Ovary (tissue), 3 donors: ENCODE results near the gene PLCB4.

Experiments
- CTCF ChIP-seq, 3 donors: fragments of 450-650 bp in 2 of 3; fragments of 200-600 bp in 1 of 3; IDR thresholded peaks; one replicate each; pipeline versions ENCODE4 v1.5.1 to v1.8.0; 2016 to 2022; ENCODE audit warnings: antibody characterized with exemption in 3 of 3, mild to moderate bottlenecking in 1 of 3
- POLR2A ChIP-seq: fragments of 450-650 bp; IDR thresholded peaks from one replicate; pipeline ENCODE4 v1.6.1; 2017; ENCODE audit warnings: antibody characterized with exemption, mild to moderate bottlenecking, moderate library complexity
- donor health status: DM: no; HTN: no; CAD: no.

- TF ChIP-seq CTCF (IDR thresholded peaks at IDR 0.05) = no peak
- TF ChIP-seq POLR2A = no peak
Observed at GRCh38 chr20:9321007-9321406, 252.1 kb downstream of the PLCB4 start.
